Parathyroid adenoma (tissue), 2 donors: ENCODE results near the gene PROS1.

Experiments
- H2AFZ ChIP-seq: fragments of 300-600 bp; sonication (generic); one replicate; pipeline ENCODE4 v1.7.0; 2017; ENCODE audit warnings: antibody characterized with exemption, mild to moderate bottlenecking
- H3K27ac ChIP-seq: fragments of 300-600 bp; sonication (generic); one replicate; pipeline ENCODE4 v1.7.0; 2017
- H3K27me3 ChIP-seq: fragments of 300-600 bp; sonication (generic); one replicate; pipeline ENCODE4 v1.7.0; 2017; ENCODE audit warnings: low read length; ENCODE audit not compliant: control insufficient read depth, insufficient read depth
- H3K36me3 ChIP-seq: fragments of 300-600 bp; sonication (generic); one replicate; pipeline ENCODE4 v1.7.0; 2017; ENCODE audit warnings: low read length; ENCODE audit not compliant: control insufficient read depth, insufficient read depth
- H3K4me1 ChIP-seq: fragments of 300-600 bp; sonication (generic); one replicate; pipeline ENCODE4 v1.7.0; 2017; ENCODE audit warnings: control low read depth
- H3K4me2 ChIP-seq: fragments of 300-600 bp; sonication (generic); one replicate; pipeline ENCODE4 v1.7.0; 2017; ENCODE audit warnings: low read length
- H3K4me3 ChIP-seq: fragments of 300-600 bp; sonication (generic); one replicate; pipeline ENCODE4 v1.7.0; 2017; ENCODE audit warnings: low read depth, low read length
- H3K79me2 ChIP-seq: fragments of 300-600 bp; sonication (generic); one replicate; pipeline ENCODE4 v1.7.0; 2017; ENCODE audit warnings: control low read depth
- H3K9ac ChIP-seq: fragments of 300-600 bp; sonication (generic); one replicate; pipeline ENCODE4 v1.7.0; 2017; ENCODE audit warnings: mild to moderate bottlenecking
- H3K9me3 ChIP-seq: fragments of 300-600 bp; sonication (generic); one replicate; pipeline ENCODE4 v1.7.0; 2017; ENCODE audit warnings: low read length; ENCODE audit not compliant: control insufficient read depth
- CTCF ChIP-seq: fragments of 300-600 bp; sonication (generic); IDR thresholded peaks from one replicate; pipeline ENCODE4 v1.7.0; 2017; ENCODE audit warnings: antibody characterized with exemption, mild to moderate bottlenecking
- donor health status: primary hyperparathyroidism.

PROS1 gene

DNA sequence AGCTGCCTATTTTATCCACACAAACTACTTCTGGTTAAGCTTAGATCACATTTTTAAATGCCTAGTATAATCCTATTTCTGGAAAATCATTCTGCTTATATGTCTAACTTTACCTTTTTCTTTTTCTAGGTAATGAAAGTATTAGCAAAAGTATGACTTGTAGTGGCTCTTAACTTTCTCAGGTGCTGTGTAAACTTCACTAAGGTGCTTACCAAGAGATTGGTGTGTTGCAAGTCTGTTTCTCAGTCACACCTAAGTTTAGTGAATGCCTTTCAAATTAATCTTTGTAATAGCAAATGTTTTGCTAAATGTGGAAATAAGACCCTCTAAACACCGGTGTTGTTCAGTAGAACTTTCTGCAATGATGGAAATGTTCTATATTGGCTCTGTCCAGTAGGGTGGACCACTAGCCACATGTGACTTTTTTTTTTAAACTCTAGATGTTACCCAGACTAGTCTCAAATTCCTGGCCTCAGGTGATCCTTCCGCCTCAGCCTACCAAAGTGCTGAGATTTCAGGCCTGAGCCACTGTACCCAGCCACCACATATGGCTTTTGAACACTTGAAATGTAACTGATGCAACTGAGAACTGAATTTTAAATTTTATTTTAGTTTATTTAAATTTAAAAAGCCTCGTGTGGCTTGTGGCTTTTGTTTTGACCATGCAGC is 28.3 kb upstream of the PROS1 start:
- no peak overlapping the region for H3K27ac ChIP-seq
- H3K4me1 ChIP-seq, result no peaks in the 10 kb centered on the region
- H3K36me3 ChIP-seq, result no peaks in the 10 kb centered on the region
- no peaks in the 10 kb centered on the region for H3K79me2 ChIP-seq
- no peak for TF ChIP-seq CTCF
- no peak overlapping the region for H3K4me3 ChIP-seq
- no peaks in the 10 kb centered on the region for H3K27me3 ChIP-seq
- H2AFZ ChIP-seq, result no peak overlapping the region
- H3K9ac ChIP-seq, result no peak overlapping the region
- H3K4me2 ChIP-seq, result no peak overlapping the region
- no peaks in the 10 kb centered on the region for H3K9me3 ChIP-seq

DNA sequence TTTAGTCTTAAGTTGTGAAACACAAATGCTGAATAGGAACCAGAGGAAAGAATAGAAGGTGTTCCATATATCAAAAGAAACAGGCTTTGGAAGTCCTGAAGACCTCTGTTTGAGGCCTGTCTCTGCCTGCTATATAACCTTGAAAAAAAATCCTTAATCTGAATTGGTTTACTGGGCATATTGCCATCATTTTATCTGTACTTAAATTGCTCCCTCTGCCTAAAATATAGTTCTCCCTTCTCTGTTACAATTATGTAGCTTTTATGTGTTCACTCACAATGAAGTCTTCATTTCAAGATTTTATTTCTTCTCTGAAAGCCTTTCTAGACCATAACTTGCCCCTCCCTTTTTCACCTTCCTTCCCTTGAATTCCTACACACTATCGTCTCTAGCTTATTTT is 27.5 kb upstream of the PROS1 start:
- no peaks in the 10 kb centered on the region for H3K79me2 ChIP-seq
- no peaks in the 10 kb centered on the region for H3K9me3 ChIP-seq
- H3K9ac ChIP-seq, result no peak overlapping the region
- no peak overlapping the region for H3K4me3 ChIP-seq
- H3K4me1 ChIP-seq, result no peaks in the 10 kb centered on the region
- no peak overlapping the region for H3K27ac ChIP-seq
- H3K27me3 ChIP-seq, result no peaks in the 10 kb centered on the region
- H3K36me3 ChIP-seq, result no peaks in the 10 kb centered on the region
- H2AFZ ChIP-seq, result no peak overlapping the region
- no peak overlapping the region for H3K4me2 ChIP-seq
- no peak for TF ChIP-seq CTCF

DNA sequence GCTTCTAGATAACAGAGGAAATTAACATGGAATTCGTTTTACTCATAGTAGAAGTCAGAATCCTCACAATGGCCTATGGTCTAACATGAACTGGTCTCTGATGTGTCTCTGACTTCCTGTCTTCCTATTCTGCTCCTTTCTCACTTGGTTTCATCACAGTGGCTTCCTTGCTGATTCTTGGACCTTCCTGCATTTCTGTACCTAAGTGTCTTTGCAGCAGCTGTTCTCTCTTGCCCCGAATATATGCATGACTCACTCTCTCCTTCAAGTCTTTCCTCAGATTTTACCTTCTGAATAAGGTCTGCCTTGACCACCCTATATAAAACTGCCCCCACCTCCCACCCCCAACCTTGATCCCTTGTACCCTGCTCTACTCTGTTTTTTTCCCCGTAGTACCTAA is 20.4 kb upstream of the PROS1 start:
- Histone ChIP-seq H2AFZ (no peak overlapping the region), H3K9ac (no peak overlapping the region), H3K9me3 (no peaks in the 10 kb centered on the region), H3K79me2 (peaks cover 14% of the 10 kb centered on the region), H3K36me3 (no peaks in the 10 kb centered on the region), H3K27me3 (no peaks in the 10 kb centered on the region), H3K27ac (no peak overlapping the region), H3K4me3 (no peak overlapping the region), H3K4me1 (no peaks in the 10 kb centered on the region), H3K4me2 (no peak overlapping the region)
- no peak for TF ChIP-seq CTCF

DNA sequence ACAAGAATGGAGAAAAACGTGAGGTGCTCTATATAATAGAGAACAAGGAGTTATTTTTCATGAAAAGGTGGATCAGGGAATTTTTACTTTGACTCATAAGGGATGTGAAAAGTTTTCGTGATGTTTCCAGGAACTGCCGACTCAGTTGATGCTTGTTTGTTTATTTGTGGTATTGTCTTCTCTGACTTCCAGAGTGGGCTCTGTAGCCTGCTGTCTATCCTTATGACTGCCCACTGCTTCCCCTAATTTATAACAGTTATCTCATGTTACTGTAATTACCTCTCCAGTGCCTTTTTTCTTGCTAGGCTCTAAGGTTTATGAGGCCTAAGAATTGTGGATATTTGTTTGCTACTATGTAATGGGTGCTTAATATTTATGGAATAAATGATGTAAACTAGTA is 18.5 kb upstream of the PROS1 start:
- Histone ChIP-seq H3K9me3 (no peaks in the 10 kb centered on the region), H3K79me2 (peaks cover 14% of the 10 kb centered on the region), H3K4me3 (no peak overlapping the region), H3K9ac (no peak overlapping the region), H3K27ac (no peak overlapping the region), H3K4me1 (peaks cover 3% of the 10 kb centered on the region), H2AFZ (no peak overlapping the region), H3K4me2 (no peak overlapping the region), H3K36me3 (no peaks in the 10 kb centered on the region), H3K27me3 (no peaks in the 10 kb centered on the region)
- no peak for TF ChIP-seq CTCF

- H3K4me2 ChIP-seq, result no peak overlapping the region
- no peak overlapping the region for H3K9ac ChIP-seq
- no peak for TF ChIP-seq CTCF
- no peak overlapping the region for H3K4me3 ChIP-seq
- H3K36me3 ChIP-seq, result no peaks in the 10 kb centered on the region
- H3K4me1 ChIP-seq, result peaks cover 3% of the 10 kb centered on the region
- H3K27ac ChIP-seq, result no peak overlapping the region
- H3K27me3 ChIP-seq, result no peaks in the 10 kb centered on the region
- no peak overlapping the region for H2AFZ ChIP-seq
- H3K79me2 ChIP-seq, result peaks cover 14% of the 10 kb centered on the region
- no peaks in the 10 kb centered on the region for H3K9me3 ChIP-seq
Measured at GRCh38 chr3:93991631-93992030, 17.9 kb upstream of the PROS1 start.
